PC-3 (cell line): ENCODE results near the gene MACROH2A2.

ENCODE experiments used
- CTCF ChIP-seq: fragments of 300-600 bp; sonication (generic); conservative IDR thresholded peaks from 2 replicates; pipeline ENCODE4 v1.5.1; 2017; ENCODE audit warnings: antibody characterized with exemption, low read depth, mild to moderate bottlenecking, low read length
- EZH2 ChIP-seq: fragments of 300-600 bp; sonication (generic); IDR thresholded peaks from one replicate; pipeline ENCODE4 v1.6.1; 2017; ENCODE audit warnings: antibody characterized with exemption, mild to moderate bottlenecking, low read length; ENCODE audit not compliant: unreplicated experiment
- EZH2phosphoT487 ChIP-seq: fragments of 300-600 bp; sonication (generic); IDR thresholded peaks from 2 replicates; pipeline ENCODE4 v1.6.1; 2018; ENCODE audit warnings: mild to moderate bottlenecking, antibody characterized with exemption, low read length, borderline replicate concordance

GRCh38 chr10:70124918-70125317, 72.3 kb downstream of the MACROH2A2 start:
- TF ChIP-seq CTCF (no peak), EZH2phosphoT487 (no peak), EZH2 (no peak)
